GM18499 (cell line): Measurements from ENCODE around the gene DMD.
"Not testable (repeated sequence)": the region's sequence is repeated elsewhere in the genome, so short reads cannot be mapped to it uniquely, and the experiment has no call there.

Experiments
- ATAC-seq: cut with Tn5 transposase; IDR thresholded peaks from one replicate; pipeline ENCODE4 v1.9.1; 2021; ENCODE audit warnings: moderate number of reproducible peaks; ENCODE audit not compliant: insufficient read depth, unreplicated experiment

Gene DMD

GRCh38 chrX:31583892-31584291 lies 1627.5 kb downstream of the DMD start:
- not testable (repeated sequence) for ATAC-seq

- ATAC-seq, result no peak
Observed at GRCh38 chrX:31580726-31581125, 1630.6 kb downstream of the DMD start.

GRCh38 chrX:31580227-31580626 lies 1631.1 kb downstream of the DMD start:
- no peak for ATAC-seq

- no peak for ATAC-seq
Observed at GRCh38 chrX:31572360-31572759, 1639.0 kb downstream of the DMD start.

GRCh38 chrX:31570658-31571057 lies 1640.7 kb downstream of the DMD start:
- ATAC-seq, result no peak

GRCh38 chrX:31563792-31564191 lies 1647.6 kb downstream of the DMD start:
- no peak for ATAC-seq

- ATAC-seq, result no peak
Observed at GRCh38 chrX:31555506-31555905, 1655.8 kb downstream of the DMD start.

GRCh38 chrX:31551913-31552312 lies 1659.4 kb downstream of the DMD start:
- ATAC-seq, result no peak

- no peak for ATAC-seq
Observed at GRCh38 chrX:31550158-31550557, 1661.2 kb downstream of the DMD start.

- no peak for ATAC-seq
Observed at GRCh38 chrX:31547816-31548215, 1663.5 kb downstream of the DMD start.

GRCh38 chrX:31547416-31547815 lies 1663.9 kb downstream of the DMD start:
- ATAC-seq, result no peak

GRCh38 chrX:31546126-31546525 lies 1665.2 kb downstream of the DMD start:
- no peak for ATAC-seq

- ATAC-seq, result no peak
Observed at GRCh38 chrX:31545726-31546125, 1665.6 kb downstream of the DMD start.

GRCh38 chrX:31545191-31545590 lies 1666.2 kb downstream of the DMD start:
- ATAC-seq, result no peak

GRCh38 chrX:31543634-31544033 lies 1667.7 kb downstream of the DMD start:
- no peak for ATAC-seq

GRCh38 chrX:31542566-31542965 lies 1668.8 kb downstream of the DMD start:
- ATAC-seq, result no peak

- no peak for ATAC-seq
Observed at GRCh38 chrX:31540313-31540712, 1671.0 kb downstream of the DMD start.

GRCh38 chrX:31527455-31528126 lies 1683.8 kb downstream of the DMD start:
- ATAC-seq, result no peak

- no peak for ATAC-seq
Observed at GRCh38 chrX:31523884-31524536, 1687.3 kb downstream of the DMD start.

GRCh38 chrX:31522760-31523159 lies 1688.6 kb downstream of the DMD start:
- no peak for ATAC-seq

GRCh38 chrX:31521941-31522340 lies 1689.4 kb downstream of the DMD start:
- no peak for ATAC-seq

- no peak for ATAC-seq
Observed at GRCh38 chrX:31516527-31516926, 1694.8 kb downstream of the DMD start.
